DOHH2 (cell line): ENCODE data around the gene NIPBL.

Experiments used
- H3F3A ChIP-seq: fragments of 200-600 bp; sonication (generic), shearing (Covaris generic); 2 replicates; pipeline ENCODE4 v1.6.0; 2016; ENCODE audit warnings: antibody characterized with exemption, mild to moderate bottlenecking; ENCODE audit not compliant: control insufficient read depth, insufficient read depth
- H3K27ac ChIP-seq: fragments of 200-600 bp; sonication (generic); 2 replicates; pipeline ENCODE4 v1.5.1; 2014; ENCODE audit warnings: low read depth, mild to moderate bottlenecking, low read length, moderate library complexity
- H3K27me3 ChIP-seq: fragments of 200-600 bp; sonication (generic); 2 replicates; pipeline ENCODE4 v1.6.1; 2014; ENCODE audit warnings: mild to moderate bottlenecking, low read length, mixed read lengths; ENCODE audit not compliant: control insufficient read depth
- H3K36me3 ChIP-seq: fragments of 200-600 bp; sonication (generic); 2 replicates; pipeline ENCODE4 v1.6.1; 2014; ENCODE audit warnings: mild to moderate bottlenecking, low read length, moderate library complexity, mixed read lengths; ENCODE audit not compliant: control insufficient read depth
- H3K4me1 ChIP-seq: fragments of 200-600 bp; sonication (generic); 2 replicates; pipeline ENCODE4 v1.6.1; 2014; ENCODE audit warnings: mild to moderate bottlenecking, low read length, mixed read lengths; ENCODE audit not compliant: control insufficient read depth
- H3K4me2 ChIP-seq: fragments of 200-600 bp; sonication (generic); 2 replicates; pipeline ENCODE4 v1.6.0; 2014; ENCODE audit warnings: mild to moderate bottlenecking, low read length, moderate library complexity
- H3K4me3 ChIP-seq: fragments of 200-600 bp; sonication (generic); 2 replicates; pipeline ENCODE4 v1.5.1; 2014; ENCODE audit warnings: mild to moderate bottlenecking, low read length, mixed read lengths
- H3K79me2 ChIP-seq: fragments of 200-600 bp; sonication (generic); 2 replicates; pipeline ENCODE4 v1.6.1; 2014; ENCODE audit warnings: mild to moderate bottlenecking, low read length, mixed read lengths; ENCODE audit not compliant: control insufficient read depth
- H3K9me2 ChIP-seq: fragments of 200-600 bp; sonication (generic); replicated peaks from 2 replicates; pipeline ENCODE4 v1.6.1; 2014; ENCODE audit warnings: mild to moderate bottlenecking, low read length, mixed read lengths; ENCODE audit not compliant: control insufficient read depth
- H3K9me3 ChIP-seq: fragments of 200-600 bp; sonication (generic); 2 replicates; pipeline ENCODE4 v1.6.1; 2014; ENCODE audit warnings: antibody characterized with exemption, low read length, mixed read lengths; ENCODE audit not compliant: control insufficient read depth, insufficient read depth
- H4K20me1 ChIP-seq: fragments of 200-600 bp; sonication (generic); 2 replicates; pipeline ENCODE4 v1.6.0; 2014; ENCODE audit warnings: low read depth, mild to moderate bottlenecking, antibody characterized with exemption, low read length, moderate library complexity; ENCODE audit not compliant: control insufficient read depth, insufficient read depth
- EZH2phosphoT487 ChIP-seq: fragments of 200-600 bp; sonication (generic); IDR thresholded peaks from 2 replicates; pipeline ENCODE4 v1.6.1; 2017; ENCODE audit warnings: borderline replicate concordance, mild to moderate bottlenecking, antibody characterized with exemption, low read length, moderate library complexity, mixed read lengths
- TF ChIP-seq, protein P1 (sequence below): fragments of 200-600 bp; sonication (generic); IDR thresholded peaks from one replicate; pipeline ENCODE4 v1.5.1; 2014; ENCODE audit warnings: antibody characterized with exemption, mild to moderate bottlenecking, low read depth, low read length; ENCODE audit not compliant: poor library complexity, severe bottlenecking

NIPBL gene

DNA sequence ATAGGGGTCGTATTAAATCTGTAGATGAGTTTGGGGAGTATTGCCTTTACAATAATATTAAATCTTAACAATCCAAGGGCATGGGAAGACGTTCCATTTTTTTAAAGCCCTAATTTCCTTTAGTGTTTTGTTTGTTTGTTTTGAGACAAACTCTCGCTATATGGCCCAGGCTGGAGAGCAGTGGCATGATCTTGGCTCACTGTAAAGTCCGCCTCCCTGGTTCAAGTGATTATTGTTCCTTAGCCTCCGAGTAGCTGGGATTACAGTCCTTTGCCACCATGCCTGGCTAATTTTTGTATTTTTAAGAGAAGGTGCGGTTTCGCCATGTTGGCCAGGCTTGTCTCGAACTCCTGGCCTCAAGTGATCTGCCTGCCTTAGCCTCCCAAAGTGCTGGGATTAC, 19.9 kb downstream of the NIPBL start:
- Histone ChIP-seq H4K20me1 (peaks cover 3% of the 10 kb centered on the region; the same call in 1 of the 2 replicates), H3K4me3 (no peak overlapping the region), H3K4me1 (no peaks in the 10 kb centered on the region), H3K9me2 (no peaks in the 10 kb centered on the region), H3K27me3 (no peaks in the 10 kb centered on the region), H3K36me3 (peaks cover 9% of the 10 kb centered on the region), H3K9me3 (0 out of 2 replicates have a peak, but pooled peaks cover 3% of the 10 kb centered on the region), H3K79me2 (peaks cover 97% of the 10 kb centered on the region), H3K4me2 (no peak overlapping the region), H3F3A (peaks cover 5% of the 10 kb centered on the region), H3K27ac (no peak overlapping the region)
- TF ChIP-seq, protein P1, sequence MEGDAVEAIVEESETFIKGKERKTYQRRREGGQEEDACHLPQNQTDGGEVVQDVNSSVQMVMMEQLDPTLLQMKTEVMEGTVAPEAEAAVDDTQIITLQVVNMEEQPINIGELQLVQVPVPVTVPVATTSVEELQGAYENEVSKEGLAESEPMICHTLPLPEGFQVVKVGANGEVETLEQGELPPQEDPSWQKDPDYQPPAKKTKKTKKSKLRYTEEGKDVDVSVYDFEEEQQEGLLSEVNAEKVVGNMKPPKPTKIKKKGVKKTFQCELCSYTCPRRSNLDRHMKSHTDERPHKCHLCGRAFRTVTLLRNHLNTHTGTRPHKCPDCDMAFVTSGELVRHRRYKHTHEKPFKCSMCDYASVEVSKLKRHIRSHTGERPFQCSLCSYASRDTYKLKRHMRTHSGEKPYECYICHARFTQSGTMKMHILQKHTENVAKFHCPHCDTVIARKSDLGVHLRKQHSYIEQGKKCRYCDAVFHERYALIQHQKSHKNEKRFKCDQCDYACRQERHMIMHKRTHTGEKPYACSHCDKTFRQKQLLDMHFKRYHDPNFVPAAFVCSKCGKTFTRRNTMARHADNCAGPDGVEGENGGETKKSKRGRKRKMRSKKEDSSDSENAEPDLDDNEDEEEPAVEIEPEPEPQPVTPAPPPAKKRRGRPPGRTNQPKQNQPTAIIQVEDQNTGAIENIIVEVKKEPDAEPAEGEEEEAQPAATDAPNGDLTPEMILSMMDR = no peak
- no peak for TF ChIP-seq EZH2phosphoT487

DNA sequence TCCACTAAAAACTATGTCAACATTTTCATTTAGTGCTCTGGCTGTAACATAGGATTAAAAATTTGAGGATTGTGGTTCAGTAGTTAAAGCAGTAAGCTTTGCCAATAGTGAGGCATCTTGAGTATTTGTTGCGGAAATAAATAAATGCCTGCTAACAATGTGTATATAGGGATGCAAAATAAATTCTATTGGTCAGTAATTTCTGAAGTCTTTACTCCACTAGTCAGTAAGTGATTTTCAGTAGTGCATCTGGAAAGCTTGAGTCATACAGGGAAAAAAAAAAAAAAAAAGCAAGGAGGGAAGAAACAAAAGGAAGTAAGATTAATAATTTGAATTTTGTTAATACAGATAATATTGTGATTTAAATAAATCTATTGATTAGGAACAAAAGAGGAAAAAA, 21.0 kb downstream of the NIPBL start:
- peaks cover 5% of the 10 kb centered on the region for H3F3A ChIP-seq
- no peak overlapping the region for H3K4me2 ChIP-seq
- H3K4me1 ChIP-seq = no peaks in the 10 kb centered on the region
- H3K36me3 ChIP-seq = peaks cover 11% of the 10 kb centered on the region
- H3K27me3 ChIP-seq = no peaks in the 10 kb centered on the region
- H3K79me2 ChIP-seq = peaks cover 99% of the 10 kb centered on the region
- peaks cover 3% of the 10 kb centered on the region; the same call in 1 of the 2 replicates for H4K20me1 ChIP-seq
- TF ChIP-seq EZH2phosphoT487 = no peak
- TF ChIP-seq, protein P1 = no peak
- H3K27ac ChIP-seq = no peak overlapping the region
- no peak overlapping the region for H3K4me3 ChIP-seq
- H3K9me3 ChIP-seq = 0 out of 2 replicates have a peak, but pooled peaks cover 14% of the 10 kb centered on the region
- H3K9me2 ChIP-seq = no peaks in the 10 kb centered on the region

DNA sequence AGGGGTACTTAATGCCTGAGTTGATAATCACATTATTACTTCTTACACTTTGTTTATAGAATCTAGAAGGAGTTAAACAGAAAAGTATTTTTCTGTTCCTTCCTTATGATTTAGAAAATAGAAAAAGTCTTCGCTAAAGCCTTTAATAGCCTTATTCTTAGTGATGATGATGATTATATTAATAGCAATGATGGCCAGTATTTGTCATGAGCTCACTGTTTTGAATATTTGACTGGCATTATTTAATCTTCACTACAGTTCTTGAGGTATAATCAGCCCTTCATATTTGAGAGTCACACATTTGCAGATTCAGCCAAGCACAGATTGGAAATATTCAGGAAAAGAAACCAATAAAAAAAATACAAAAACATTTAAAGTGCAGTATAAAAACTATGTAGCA, 23.3 kb downstream of the NIPBL start:
- Histone ChIP-seq H3K4me2 (no peak overlapping the region), H3K79me2 (peaks cover 100% of the 10 kb centered on the region), H3K9me3 (0 out of 2 replicates have a peak, but pooled peaks cover 14% of the 10 kb centered on the region), H3K4me1 (no peaks in the 10 kb centered on the region), H3K27ac (no peak overlapping the region), H3K27me3 (no peaks in the 10 kb centered on the region), H3K9me2 (no peaks in the 10 kb centered on the region), H3F3A (no peaks in the 10 kb centered on the region), H4K20me1 (no peaks in the 10 kb centered on the region; the same call in 1 of the 2 replicates), H3K4me3 (no peak overlapping the region), H3K36me3 (peaks cover 10% of the 10 kb centered on the region)
- TF ChIP-seq, protein P1 = no peak
- no peak for TF ChIP-seq EZH2phosphoT487
